Astrocyte of the cerebellum (primary cell): Measurements from ENCODE around the gene SLC30A5.
"Not testable (repeated sequence)": the region's sequence is repeated elsewhere in the genome, so short reads cannot be mapped to it uniquely, and the experiment has no call there.

ENCODE experiments used
- DNase-seq: peaks from one replicate; pipeline ENCODE4 v3.0.0-alpha.2; 2011; ENCODE audit warnings: low read depth
- H3K4me3 ChIP-seq: 2 replicates; pipeline ENCODE4 v1.5.1; 2011; ENCODE audit warnings: mild to moderate bottlenecking, low read depth, low read length, moderate library complexity
- in situ Hi-C: cut with HindIII; loops from 2 replicates; pipeline ENCODE4 v1.10.0; 2017; ENCODE audit warnings: low sequenced_read_pairs
- TF ChIP-seq, protein P1 (sequence below): IDR thresholded peaks from 2 replicates; pipeline ENCODE4 v1.5.1; 2012; ENCODE audit warnings: low read length, low read depth, moderate library complexity, mild to moderate bottlenecking; ENCODE audit errors: missing control alignments

Gene SLC30A5

DNA sequence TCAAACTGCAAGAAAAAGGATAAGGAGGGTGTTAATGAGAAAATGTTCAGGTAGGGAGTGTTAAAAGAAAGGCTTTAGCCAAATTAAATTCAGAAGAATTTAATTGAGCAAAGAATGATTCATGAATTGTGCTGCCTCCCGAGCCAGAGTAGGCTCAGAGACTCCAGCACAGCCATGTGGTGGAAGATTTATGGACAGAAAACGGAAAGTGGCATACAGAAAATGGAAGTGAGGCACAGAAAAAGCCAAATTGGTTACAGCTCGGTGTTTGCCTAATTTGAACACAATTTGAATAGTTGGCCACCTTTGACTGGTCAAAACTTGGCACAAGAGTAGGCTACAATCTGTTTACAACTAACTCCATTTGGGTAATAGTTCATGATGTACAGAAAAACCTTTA is 9.6 kb upstream of the SLC30A5 start:
- DNase-seq = no peak
- no peak overlapping the region for H3K4me3 ChIP-seq
- in situ Hi-C loops = no loop called here
- TF ChIP-seq, protein P1, sequence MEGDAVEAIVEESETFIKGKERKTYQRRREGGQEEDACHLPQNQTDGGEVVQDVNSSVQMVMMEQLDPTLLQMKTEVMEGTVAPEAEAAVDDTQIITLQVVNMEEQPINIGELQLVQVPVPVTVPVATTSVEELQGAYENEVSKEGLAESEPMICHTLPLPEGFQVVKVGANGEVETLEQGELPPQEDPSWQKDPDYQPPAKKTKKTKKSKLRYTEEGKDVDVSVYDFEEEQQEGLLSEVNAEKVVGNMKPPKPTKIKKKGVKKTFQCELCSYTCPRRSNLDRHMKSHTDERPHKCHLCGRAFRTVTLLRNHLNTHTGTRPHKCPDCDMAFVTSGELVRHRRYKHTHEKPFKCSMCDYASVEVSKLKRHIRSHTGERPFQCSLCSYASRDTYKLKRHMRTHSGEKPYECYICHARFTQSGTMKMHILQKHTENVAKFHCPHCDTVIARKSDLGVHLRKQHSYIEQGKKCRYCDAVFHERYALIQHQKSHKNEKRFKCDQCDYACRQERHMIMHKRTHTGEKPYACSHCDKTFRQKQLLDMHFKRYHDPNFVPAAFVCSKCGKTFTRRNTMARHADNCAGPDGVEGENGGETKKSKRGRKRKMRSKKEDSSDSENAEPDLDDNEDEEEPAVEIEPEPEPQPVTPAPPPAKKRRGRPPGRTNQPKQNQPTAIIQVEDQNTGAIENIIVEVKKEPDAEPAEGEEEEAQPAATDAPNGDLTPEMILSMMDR = no peak

DNA sequence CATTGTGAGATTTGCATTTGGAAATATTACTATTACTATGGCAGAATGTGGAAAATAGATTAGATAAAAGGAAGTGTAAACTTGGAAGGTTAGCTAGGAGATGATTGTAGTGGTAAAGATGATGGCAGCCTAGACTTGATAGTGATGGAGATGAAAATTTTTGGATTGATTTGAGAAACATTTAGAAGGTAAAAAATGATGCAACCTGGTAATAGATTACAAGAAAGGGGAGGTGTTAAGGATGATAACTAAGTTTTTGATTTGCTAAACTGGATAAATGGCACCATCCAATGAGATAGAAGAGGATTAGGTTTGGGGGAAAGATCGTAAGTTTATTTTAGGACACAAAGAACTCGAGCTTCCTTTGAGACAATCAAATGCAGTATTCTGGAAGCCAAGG is 8.9 kb upstream of the SLC30A5 start:
- in situ Hi-C loops = no loop called here
- TF ChIP-seq, protein P1 = no peak
- DNase-seq = no peak

DNA sequence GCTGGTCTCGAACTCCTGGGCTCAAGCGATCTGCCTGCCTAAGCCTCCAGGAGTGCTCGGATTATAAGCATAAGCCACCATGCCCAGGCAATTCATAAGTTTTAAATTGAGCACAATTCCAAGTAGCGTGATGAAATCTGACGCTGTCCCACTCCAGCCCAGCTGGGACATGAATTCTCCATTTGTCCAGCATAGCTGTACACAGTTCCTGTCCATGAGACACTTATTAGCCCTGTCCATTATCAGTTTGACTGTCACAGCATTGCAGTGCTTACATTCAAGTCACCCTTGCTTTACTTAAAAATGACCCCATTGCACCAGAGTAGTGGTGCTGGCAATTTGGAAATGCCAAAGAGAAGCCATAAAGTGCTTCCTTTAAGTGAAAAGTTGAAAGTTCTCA is 7.6 kb upstream of the SLC30A5 start:
- in situ Hi-C loops = no loop called here
- no peak overlapping the region for H3K4me3 ChIP-seq
- DNase-seq = no peak
- TF ChIP-seq, protein P1 = no peak

More for the DNA sequence above, 8.9 kb upstream of the SLC30A5 start:
- no peak overlapping the region for H3K4me3 ChIP-seq

DNA sequence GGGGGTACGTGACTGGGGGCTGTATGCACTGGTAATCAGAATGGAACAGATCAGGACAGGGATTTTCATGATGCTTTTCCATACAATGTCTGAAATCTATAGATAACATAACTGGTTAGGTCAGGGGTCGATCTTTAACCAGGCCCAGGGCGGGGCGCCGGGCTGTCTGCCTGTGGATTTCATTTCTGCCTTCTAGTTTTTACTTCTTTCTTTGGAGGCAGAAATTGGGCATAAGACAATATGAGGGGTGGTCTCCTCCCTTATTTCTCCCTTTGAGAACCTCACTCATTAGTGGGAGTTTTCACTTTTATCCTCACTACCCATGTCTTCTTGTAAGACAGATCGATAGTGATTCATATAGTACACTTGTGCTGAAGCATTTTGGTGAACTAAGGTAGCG is 5.8 kb upstream of the SLC30A5 start:
- in situ Hi-C loops, H3K4me3 ChIP-seq, DNase-seq: not testable (repeated sequence)

DNA sequence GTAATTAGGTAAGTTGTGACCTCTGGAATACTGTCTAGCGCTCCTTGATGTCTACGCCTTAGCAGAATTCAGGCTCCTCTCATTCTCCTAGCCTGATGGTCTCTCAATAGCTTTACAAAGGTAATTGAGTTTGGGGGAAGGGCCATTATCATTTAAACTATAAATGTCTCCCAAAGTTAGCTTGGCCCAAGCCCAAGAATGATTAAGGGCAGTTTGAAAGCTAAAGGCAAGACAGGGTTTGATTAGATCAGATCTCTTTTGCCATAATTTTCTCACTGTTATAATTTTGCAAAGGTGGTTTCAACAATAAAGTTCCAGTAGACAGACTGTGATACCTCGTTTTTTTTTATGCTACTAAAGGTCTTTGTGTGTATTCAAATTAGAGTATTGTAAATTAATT is 3.7 kb upstream of the SLC30A5 start:
- H3K4me3 ChIP-seq = no peak overlapping the region
- in situ Hi-C loops = no loop called here
- DNase-seq = no peak
- TF ChIP-seq, protein P1 = no peak

DNA sequence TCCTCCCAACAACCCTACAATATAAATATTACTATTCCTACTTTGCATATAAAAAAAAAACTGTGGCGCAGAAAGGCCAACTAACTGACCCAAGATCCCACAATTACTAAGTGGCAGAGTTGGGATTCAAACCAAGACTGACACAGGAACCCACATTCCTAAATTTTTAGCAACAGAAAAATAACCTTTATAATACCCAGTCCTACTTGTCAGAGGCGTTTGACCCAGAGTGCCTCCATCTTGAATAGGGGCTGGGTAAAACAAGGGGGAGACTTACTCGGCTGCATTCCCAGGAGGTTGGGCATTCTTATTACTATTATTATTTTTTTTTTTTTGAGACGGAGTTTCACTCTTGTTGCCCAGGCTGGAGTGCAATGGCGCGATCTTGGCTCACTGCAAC is 2.0 kb upstream of the SLC30A5 start:
- no peak overlapping the region for H3K4me3 ChIP-seq
- in situ Hi-C loops = no loop called here
- no peak for DNase-seq

DNA sequence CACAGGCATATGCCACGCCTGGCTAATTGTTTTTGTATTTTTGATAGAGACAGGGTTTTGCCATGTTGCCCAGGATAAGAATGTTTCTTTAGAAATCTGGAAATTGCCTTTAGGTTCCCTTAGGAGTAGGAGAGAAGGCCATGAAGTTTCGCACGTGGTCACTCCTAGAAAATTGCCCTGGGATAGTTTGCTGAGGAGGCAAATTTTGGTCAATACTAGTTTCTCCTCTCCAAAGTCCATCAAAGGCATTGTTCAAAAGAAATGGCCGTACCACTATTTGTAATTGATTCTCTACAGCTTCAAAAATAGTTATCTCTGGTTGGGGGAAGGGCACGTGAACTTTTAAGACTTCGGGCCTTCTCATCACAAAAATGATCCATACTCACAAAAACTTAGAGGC is 845 bp upstream of the SLC30A5 start:
- in situ Hi-C loops = no loop called here
- no peak for DNase-seq
- no peak overlapping the region for H3K4me3 ChIP-seq
- TF ChIP-seq, protein P1 = no peak

More for the DNA sequence above, 2.0 kb upstream of the SLC30A5 start:
- TF ChIP-seq, protein P1 = no peak
